Measurements from ENCODE around the gene STK32B.

DNA sequence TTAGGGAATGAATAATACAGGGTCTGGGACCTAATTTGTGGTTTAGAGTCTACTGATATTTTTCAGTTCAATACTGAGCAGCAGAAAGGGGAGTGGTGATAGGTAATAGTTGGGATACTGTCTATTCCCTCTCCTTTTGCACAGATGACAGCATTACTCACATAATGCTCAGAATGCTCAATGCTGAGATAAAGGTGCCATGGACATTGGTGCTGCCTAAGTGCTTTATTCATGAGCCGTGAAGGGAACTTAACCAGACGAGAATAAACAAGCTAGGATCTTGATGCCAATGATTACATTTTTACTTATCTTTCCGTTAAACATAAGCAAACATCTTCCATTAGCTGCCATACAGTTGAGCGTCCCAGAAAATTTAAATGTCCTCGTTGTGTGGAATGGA lies 75.6 kb downstream of the STK32B start:
- TF ChIP-seq CTCF (IDR thresholded peaks at IDR 0.05) (no peak), POLR2A (IDR thresholded peaks at IDR 0.05) (no peak)
